Breast epithelium (tissue), 3 donors: Measurements from ENCODE around the gene MEIKIN.

Experiments used
- CTCF ChIP-seq, 3 donors: fragments of 450-650 bp; IDR thresholded peaks; one replicate each; pipeline ENCODE4 v1.5.1; 2016 to 2017; ENCODE audit warnings: antibody characterized with exemption in 3 of 3, mild to moderate bottlenecking in 3 of 3, moderate library complexity in 3 of 3
- POLR2A ChIP-seq: fragments of 450-650 bp; IDR thresholded peaks from one replicate; pipeline ENCODE4 v1.6.1; 2016; ENCODE audit warnings: antibody characterized with exemption, mild to moderate bottlenecking, moderate library complexity

- TF ChIP-seq POLR2A (no peak), CTCF (IDR thresholded peaks at IDR 0.05) (no peak)
Measured at GRCh38 chr5:131783874-131784273, 161.6 kb downstream of the MEIKIN start.
